NCI-H2107 (cell line): ENCODE results near the gene LIG1.
"Not testable (repeated sequence)": the region's sequence is repeated elsewhere in the genome, so short reads cannot be mapped to it uniquely, and the experiment has no call there.

Experiments
- DNase-seq: peaks from one replicate; lab custom pipeline; 2025; lab: John Stamatoyannopoulos, UW

The LIG1 gene

DNA sequence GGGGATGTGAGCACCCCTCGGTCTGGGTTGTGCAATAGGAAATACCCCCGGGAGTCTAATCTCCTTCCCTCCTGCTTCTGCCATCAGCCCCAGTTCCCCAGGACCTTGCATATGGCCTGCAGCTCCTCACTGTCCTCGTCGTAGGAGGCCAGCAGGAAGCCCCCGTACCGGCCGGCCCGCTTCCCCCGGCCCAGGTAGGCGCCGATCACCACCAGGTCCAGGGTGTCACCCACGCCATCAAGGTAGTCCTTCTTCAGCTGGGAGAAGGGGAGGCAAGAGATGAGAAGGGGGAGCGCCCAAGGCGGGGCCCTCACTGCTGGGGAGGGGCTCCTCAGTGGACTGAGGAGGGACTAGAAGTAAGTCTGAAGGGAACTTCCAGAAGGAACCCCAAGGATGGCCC lies 49.1 kb downstream of the LIG1 start:
- no peak for DNase-seq

DNA sequence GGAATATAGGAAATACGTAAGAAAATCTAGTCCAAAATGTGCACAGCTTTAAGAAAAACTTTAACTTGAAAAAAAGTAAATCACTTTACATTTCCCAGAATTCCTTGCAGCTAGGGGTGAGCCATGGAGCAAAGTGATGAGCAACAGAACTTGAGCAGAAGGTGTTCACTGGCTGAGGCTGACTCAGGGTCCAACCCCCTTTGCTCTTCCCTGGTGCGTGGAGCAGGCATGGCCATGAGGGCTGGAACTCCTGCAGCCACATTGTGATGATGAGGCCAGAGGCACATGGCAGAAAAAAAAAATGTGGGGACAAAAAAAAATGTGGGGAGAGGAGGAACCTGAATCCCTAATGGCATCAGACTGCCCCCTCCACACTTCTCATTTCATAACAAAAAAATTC lies 49.6 kb downstream of the LIG1 start:
- DNase-seq, result no peak

DNA sequence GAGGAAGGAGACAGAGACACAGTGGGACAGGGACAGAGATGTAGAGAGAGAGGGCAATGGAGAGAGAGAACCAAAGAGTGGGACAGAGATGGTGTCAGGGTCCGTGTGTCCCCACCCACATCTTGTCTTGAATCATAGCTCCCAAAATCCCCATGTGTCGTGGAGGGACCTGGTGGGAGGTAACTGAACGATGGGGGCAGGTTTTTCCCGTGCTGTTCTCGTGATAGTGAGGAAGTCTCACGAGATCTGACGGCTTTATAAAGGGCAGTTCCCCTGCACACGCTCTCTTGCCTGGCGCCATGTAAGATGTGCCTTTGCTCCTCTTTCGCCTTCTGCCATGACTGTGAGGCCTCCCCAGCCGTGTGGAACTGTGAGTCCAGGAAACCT lies 52.0 kb downstream of the LIG1 start:
- no peak for DNase-seq

DNA sequence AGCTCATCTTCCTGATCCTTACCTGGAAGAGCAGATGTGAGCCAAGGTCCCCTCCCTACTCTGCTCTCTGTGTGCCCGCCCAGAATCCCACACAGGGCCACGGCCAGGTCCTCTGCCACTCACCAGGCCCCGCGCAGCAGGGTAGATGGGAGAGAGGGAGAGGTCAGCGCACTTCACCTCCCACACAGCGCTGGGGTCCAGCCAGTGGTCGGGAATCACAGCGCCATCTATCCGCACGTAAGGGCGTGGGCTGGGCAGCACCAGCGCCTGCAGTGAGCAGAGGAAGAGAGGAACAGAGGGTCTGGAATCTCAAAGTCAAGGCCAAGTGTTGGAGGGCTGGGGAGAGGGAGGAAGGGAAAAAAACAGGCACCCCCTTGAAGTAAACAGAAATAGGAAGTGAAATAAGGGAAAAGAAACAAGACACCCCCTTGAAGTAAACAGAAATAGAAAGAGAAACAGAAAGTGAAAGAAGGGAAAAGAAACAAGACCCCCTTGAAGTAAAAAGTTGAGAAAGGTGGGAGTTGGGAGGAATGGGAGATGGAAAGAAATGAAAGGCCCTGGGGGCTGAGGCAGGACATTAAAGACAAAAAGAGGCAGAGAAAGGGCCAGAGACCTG lies 52.5 kb downstream of the LIG1 start:
- no peak for DNase-seq

DNA sequence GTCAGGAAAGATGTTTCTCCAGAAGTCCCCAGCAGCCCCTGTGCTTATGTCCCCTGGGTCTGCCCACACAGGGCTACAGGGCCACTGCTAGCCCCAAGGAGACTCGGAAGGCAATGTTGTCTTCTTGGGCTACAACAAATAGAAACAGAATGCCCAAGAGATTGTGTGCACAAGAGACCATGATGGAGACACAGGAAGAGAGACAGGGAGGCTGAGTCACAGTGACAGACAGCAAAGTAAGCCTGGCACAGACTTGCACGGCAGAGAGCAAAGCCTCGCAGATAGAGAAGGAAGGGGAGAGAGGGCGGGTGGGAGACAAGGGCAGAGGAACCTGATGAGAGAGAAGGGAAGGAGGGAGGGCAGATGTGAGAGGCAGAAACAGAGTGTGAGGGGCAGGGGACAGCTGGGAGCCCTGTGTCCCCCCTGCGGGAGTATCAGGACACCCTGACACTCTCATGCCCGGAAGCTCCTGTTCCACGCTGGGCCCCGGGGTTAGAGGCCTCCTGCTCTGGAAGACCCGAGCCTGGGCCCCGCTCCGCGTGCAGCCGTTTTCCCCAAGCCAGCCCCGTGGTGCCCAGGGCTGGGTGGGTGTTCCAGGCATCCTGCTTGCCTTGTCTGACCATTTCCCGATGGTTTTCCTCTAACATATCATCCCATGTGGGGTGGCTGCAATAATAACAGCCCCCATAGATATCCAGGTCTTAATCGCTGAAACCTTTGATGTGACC lies 56.8 kb downstream of the LIG1 start:
- DNase-seq, result no peak

DNA sequence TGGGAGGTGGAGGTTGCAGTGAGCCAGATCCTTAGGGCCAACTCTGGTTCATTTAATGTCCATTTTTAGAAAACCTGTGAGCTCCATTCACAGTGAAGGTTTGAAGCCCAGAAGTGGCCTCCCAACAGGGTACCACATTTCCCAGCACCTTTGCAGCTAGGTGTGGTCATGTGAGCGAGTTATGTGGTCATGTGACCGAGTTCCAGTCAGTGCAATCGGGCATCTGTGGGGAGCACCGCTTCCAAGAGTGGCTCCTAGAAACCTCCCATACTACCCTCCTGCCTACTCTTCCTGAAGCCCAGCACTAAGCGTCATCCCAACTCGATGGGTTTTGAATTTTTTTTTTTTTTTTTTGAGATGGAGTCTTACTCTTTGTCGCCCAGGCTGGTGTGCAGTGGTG lies 58.9 kb downstream of the LIG1 start:
- no peak for DNase-seq

DNA sequence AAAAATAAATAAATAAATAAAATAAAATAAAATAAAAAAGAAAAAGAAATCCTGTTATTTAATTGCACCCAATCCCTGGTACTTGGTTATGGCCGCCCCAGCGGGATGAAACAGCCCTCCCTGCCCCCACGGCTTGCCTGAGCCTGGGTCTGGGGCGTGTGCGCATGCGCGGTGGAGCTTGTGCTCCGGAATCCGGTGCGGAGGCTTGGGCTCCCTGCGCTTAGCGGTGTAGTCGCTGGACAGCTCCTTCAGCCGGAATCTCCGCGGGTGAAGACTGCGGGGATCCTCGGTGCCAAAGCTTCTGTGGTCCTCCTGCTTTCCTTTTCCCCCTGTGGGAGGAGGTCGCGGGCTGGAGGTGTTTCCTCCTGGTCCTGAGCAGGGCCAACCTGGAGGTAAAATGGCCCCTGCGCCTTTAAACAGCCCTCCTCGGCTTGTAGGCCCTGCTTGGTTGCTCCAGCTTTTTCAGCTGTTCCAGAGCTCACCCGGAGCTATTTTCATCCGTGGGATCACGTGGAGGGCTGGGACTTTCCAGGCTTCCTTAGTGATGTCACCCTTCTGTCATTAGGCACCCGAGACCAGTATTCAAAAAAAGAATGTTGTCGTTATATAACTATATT lies 59.7 kb downstream of the LIG1 start, which contains the start of gene PLA2G4C:
TSS of gene PLA2G4C (minus strand) at position 468 of the 617 bp plus-strand sequence. CDS start 4,288 bp downstream, outside the sequence.
- DNase-seq, result peak; percentile 79

DNA sequence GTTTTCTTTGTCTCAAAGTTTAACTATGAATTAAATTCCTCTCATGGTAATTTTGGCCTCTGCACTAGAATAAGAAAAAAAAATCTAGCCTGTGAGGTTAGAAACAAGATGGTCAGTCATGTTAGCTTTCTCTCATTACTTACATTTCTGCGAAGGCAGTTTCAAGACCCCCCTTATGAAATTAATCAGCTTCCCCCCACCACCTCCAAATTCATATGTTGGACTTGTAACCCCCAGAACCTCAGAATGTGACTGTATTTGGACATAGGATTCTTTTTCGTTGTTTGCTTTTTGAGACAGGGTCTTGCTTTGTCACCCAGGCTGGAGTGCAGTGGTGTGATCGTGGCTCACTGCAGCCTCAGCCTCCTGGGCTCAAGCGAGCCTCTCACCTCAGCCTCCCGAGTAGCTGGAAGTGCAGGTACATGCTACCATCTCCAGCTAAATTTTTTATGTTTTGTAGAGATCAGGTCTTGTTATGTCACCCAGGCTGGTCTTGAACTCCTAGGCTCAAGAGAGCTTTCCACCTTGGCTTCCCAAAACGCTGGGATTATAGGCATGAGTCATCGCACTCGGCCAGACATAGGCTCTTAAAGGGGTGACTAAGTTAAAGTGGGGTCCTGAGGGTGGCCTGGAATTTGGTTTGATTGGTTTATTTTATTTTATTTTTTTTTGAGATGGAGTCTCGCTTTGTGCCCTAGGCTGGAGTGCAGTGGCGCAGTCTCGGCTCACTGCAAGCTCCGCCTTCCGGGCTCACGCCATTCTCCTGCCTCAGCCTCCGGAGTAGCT lies 61.0 kb downstream of the LIG1 start:
- DNase-seq, result no peak

DNA sequence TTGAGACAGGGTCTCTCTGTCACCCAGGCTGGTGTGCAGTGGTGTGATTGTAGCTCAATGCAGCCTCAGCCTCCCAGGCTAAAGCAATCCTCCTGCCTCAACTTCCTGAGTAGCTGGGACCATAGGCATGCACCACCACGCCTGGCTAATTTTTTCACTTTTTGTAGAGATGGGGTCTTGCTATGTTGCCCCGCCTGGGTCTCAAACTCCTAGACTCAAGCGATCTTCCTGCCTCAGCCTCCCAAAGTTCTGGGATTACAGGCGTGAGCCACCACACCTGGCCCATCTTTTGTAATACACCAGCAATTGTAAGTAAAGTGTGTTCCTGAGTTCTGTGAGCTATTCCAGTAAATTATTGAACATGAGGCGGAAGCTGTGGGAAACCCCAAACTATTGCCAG lies 66.2 kb downstream of the LIG1 start:
- no peak for DNase-seq

DNA sequence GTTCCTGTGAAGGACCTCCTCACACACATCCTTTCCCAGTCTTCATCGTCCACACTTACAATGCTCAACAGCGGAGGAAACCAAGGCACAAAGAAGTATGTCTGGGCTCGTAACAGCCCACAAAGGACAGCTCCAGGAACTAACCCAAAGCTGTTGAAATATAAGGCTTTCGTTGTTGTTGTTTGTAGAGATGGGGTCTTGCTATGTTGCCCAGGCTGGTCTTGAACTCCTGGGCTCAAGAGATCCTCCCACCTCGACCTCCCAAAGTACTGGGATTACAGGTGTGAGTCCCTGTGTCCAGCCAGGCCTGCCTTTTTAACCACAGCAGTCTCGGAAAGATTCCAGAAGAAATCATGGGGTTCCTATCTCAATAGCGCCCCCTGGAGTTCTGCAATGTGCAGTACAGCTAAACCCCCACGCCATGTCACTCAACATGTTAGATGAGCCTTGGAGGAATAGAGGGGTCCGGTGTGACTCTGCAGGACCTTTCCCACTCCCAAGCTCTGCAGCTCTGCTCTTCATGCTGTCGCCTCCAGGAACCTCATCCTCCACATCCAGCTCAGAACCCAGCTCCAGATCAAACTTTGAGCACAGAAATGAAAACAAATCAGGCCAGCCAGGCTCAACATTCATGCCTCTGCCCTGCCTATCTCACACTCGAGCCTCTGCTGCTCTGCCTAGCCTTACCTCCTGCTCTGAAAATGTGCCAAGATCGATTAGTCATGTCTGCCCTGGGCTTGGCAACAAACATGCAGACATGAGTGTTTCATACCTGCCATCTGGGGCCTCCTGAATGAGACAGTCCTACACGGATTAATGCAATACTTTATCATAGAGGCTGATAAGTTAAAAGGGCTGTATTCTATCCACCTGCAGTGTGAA lies 67.0 kb downstream of the LIG1 start:
- no peak for DNase-seq

DNA sequence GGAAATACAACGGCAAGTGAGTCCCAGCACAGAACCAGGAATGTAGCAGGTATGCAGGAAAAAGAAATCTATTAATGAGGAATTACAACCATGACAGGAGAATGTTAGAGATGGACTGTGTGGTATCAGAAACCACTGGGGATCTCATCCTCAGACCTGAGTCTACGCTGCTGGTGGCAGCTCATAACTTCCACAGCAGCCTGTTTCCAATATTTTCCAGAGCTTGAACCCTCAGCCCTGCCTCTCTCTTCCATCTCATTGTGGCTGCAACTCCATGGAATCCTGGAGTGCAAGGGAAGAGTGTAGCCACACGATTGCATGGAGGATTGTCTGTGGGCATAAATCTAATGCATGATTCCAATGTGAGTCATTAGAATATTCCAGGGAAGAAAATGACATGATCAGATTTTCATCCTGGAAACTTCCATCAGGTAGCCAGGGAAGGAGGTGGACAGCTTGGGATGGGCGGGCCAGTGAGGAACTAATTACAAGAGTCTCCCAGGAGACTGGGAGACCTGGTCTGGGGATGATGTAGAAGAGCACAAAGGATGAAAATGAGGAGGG lies 74.5 kb downstream of the LIG1 start:
- no peak for DNase-seq

DNA sequence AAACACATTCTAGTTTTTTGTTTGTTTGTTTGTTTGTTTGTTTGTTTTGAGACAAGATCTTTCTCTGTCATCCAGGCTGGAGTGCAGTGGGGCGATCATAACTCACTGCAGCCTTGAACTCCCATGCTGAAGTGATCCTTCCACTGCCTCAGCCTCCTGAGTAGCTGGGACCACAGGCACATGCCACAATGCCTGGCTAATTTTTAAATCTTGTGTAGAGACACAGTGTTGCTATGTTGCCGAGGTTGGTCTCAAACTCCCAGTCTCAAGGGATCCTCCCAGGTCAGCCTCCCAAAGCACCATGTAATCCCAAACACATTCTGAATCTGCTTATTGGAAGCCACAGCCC lies 75.3 kb downstream of the LIG1 start:
- no peak for DNase-seq

DNA sequence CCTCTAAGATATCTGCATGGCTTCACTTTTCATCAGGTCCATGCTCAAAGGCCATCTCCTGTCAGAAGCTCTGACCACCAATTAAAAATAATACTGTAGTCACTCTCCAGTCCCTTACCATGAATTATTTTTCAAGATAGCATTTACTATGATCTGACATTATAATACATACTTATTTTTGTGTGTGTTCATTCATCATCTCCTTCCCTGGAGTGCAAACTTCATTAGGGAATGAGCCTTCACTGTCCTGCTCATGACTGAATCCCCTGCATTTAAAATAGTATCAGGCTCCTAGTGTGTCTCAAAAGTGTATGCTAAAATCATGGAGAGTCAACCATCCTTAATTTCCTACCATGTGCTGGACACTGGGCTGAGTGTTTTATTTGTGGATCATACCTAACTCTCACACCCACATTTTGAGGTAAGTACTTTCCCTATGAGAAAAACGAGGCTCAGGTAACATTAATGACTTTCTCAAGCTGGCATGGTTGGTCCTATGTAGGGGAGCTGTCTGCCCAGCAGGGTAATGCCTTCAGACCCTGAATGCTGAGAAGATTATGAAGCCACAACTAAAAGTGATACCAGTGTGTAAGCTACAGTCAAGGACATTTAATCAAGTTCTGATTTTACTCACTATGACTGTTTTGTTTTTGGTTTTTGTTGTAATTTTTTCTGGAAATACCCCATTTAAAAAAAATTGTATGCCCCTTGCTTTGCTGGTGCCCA lies 75.9 kb downstream of the LIG1 start:
- no peak for DNase-seq

DNA sequence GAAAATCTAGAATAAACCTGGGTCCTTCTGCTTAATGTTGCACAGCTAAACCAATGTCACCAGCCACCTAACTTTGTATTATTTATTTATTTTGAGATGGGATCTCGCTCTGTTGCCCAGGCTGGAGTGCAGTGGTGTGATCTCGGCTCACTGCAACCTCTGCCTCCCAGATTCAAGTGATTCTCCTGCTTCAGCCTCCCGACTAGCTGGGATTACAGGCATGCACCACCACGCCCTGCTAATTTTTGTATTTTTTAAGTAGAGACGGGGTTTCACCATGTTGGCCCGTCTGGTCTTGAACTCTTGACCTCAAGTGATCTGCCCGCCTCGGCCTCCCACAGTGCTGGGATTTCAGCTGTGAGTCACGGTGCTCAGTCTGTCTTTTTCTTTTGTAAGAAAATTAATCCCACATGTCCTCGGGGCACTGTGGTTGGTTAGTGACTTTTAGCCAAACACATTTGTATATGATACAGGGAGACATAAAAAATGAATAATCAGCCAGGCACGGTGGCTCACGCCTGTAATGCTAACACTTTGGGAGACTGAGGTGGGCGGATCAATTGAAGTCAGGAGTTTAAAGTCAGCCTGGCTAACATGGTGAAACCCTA lies 78.9 kb downstream of the LIG1 start:
- not testable (repeated sequence) for DNase-seq

DNA sequence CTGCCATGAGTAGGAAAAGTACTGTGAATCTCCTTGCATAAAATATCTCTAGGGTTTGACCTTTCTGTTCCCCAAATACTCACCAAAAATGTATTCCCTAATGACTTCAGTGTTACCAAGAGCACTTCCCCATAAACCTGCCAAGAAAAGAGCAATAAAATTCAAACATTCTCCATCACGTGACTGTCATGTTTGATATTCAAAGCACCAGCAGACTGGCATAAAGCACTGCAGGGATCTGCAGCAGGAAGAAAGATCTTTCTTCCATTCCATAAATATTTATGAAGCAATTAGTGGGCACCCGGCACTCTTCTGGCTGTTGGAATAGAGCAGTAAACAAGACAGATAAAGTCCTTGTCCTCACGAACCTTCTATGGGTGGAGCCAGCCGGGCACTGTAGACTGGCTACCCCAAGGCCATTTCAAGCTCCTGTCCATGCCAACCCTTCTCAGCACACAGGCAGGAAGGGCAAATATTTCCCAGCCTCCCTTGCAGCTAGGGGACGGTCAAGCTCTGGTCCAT lies 79.8 kb downstream of the LIG1 start:
- DNase-seq, result no peak

DNA sequence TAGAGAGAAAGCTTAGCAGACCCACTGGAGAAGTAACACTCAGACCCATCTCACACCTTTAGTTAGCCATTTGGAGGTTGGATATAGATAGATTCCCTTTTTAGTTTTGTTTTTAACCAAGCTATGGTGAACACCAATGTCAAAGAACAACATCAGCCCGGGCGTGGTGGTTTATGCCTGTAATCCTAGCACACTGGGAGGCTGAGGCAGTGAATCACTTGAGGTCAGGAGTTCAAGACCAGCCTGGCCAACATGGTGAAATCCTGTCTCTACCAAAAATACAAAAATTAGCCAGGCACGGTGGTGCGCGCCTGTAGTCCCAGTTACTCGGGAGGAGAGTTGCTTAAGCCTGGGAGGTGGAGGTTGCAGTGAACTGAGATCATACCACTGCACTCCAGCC lies 81.2 kb downstream of the LIG1 start:
- DNase-seq, result not testable (repeated sequence)

DNA sequence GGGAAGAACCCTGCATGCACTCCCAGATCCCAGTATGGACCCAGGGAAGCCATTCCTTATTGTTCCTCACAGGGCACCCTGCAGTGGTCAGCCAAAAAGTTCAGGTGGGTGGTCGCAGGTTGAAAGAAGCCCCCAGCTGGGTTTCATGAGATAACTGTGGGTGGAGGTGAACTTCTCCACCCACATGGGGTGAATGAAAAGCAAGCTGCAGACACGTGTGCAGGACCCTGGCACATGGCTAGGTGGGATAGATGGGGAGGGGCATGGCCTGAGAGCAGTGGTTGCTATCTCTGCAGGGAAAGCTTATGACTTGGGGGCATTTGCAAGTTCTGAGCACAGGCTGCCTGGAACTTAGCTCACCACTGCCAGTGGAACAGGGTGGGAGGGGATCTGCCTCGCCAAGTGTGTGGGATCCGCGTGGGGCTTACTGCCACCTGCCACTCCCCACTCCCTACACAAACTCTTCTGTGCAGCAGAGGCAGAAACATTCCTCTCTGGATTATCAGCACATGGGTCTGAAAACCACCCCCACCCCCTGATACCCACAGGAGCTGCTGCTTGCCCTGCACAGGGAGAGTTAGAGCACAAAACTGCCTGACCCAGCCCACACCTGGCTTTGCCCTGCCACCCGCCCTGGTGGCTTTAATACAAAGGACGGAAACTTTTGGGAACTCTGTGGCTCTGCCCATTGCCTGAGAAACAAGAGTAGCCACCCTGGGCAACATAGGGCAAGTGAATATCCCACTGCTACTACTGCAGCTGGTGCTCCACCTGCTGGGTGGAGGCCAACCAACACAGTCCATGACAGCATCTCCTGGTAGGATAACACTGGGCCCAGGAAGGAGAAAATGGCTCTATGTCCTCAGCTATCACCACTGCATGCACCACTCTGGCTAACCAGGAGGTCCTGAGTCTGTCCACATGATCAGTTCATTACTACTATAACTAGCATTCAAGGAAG lies 84.0 kb downstream of the LIG1 start:
- DNase-seq, result no peak

DNA sequence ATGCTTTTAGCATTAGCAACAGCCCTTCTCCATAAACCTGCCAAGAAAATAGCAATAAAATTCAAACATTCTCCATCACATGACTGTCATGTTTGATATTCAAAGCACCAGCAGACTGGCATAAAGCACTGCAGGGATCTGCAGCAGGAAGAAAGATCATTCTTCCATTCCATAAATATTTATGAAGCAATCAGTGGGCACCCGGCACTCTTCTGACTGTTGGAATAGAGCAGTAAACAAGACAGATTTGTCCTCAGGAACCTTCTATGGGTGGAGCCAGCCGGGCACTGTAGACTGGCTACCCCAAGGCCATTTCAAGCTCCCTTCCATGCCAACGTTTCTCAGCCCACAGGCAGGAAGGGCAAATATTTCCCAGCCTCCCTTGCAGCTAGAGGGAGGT lies 85.1 kb downstream of the LIG1 start:
- no peak for DNase-seq

DNA sequence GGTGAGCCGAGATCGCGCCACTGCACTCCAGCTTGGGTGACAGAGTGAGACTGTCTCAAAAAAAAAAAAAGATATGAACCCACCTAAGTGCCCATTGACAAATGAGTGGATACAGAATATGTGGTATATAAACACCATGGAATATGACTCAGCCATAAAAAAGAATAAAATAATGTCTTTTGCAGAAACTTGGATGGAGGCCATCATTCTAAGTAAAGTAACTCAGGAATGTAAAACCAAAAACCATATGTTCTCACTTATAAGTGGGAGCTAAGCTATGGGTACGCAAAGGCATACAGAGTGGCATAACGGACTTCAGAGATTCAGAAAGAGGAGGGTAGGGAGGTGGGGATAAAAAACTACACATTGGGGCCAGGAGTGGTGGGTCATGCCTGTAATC lies 89.0 kb downstream of the LIG1 start:
- no peak for DNase-seq
